Measurements from ENCODE around the gene NRAP. TPM values are rescaled to one million over a fixed set of nuclear protein-coding genes. Genes with fewer than 3 reads are reported as not detected.

The NRAP gene
- total and polyA plus RNA-seq, 2 of the 4 experiments (the other 2 are of a cell fraction), result not detected

DNA sequence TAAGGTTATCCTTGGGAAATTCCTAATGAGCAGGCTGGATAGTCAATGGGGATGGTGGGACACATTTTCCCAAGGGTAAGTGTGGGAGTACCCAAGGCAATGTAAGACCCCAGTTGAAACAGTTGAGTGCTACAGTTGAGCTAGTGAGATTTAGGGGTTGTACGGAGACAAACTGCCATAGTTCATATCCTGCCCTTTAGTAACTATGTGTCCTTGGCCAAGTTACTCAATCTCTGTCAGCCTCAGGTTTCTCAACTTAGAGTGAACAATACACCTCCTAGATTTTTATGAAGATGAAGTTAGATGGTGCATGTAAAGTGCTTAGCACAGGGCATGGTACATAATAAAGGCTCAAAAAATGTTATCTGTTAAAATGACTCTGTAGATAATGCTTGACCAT, 90.5 kb downstream of the NRAP start:
- ChIA-PET CTCF (no interaction called here), POLR2A (ENCODE audit: unreplicated experiment) (no interaction called here)
- Histone ChIP-seq H3K9ac (ENCODE audit: low read depth, low read length) (no peak overlapping the region), H3K4me2 (ENCODE audit: low read depth, low read length) (no peak overlapping the region), H2BK120ac (ENCODE audit: low read depth, low read length) (no peak overlapping the region), H3K56ac (ENCODE audit: extremely low read depth, insufficient read depth, low read length) (no peak overlapping the region), H4K5ac (ENCODE audit: low read depth, low read length) (no peak overlapping the region), H3K9me3 (ENCODE audit: control insufficient read depth, insufficient read depth, low read length) (0 out of 2 replicates have a peak, but pooled peaks cover 1% of the 10 kb centered on the region), H3K36me3 (ENCODE audit: control insufficient read depth, insufficient read depth, low read length) (no peaks in the 10 kb centered on the region), H2AK5ac (ENCODE audit: low read depth, low read length) (no peak overlapping the region), H3K79me1 (ENCODE audit: low read depth in 1 of 2, low read length in 2 of 2) (no peaks in the 10 kb centered on the region), H2AK9ac (replicated peaks; ENCODE audit: low read depth, low read length, poor library complexity) (no peak overlapping the region), H2BK5ac (ENCODE audit: low read depth, low read length, poor library complexity, severe bottlenecking) (no peak overlapping the region), H4K8ac (ENCODE audit: low read depth in 2 of 2, low read length in 2 of 2) (no peak overlapping the region), H4K91ac (ENCODE audit: insufficient read depth, low read depth, low read length) (no peak overlapping the region), H3K4me3 (ENCODE audit: insufficient read depth, low read depth, low read length) (no peak overlapping the region), H4K20me1 (ENCODE audit: insufficient read depth, low read length) (no peaks in the 10 kb centered on the region), H2AFZ (replicated peaks; ENCODE audit: low read length, poor library complexity) (no peak overlapping the region), H3K4me1 (ENCODE audit: control insufficient read depth, insufficient read depth, low read length) (no peaks in the 10 kb centered on the region), H3K18ac (ENCODE audit: low read depth, low read length) (no peak overlapping the region), H3K9me1 (ENCODE audit: insufficient read depth, low read length) (no peaks in the 10 kb centered on the region), H3K27ac (ENCODE audit: insufficient read depth, low read length) (no peak overlapping the region), H2BK15ac (ENCODE audit: low read depth, low read length) (no peak overlapping the region), H3K27me3 (ENCODE audit: control insufficient read depth, insufficient read depth, low read length) (no peaks in the 10 kb centered on the region), H2BK20ac (ENCODE audit: low read depth, low read length) (no peak overlapping the region), H3K4ac (ENCODE audit: low read depth, low read length) (no peak overlapping the region), H3K14ac (replicated peaks; ENCODE audit: low read depth, low read length) (no peak overlapping the region), H3K23ac (ENCODE audit: low read depth, low read length) (no peak overlapping the region)
- BruUV-seq (replicated peaks), result no TSS peak
- dilution Hi-C loops (cut with HindIII; ENCODE audit: low sequenced_read_pairs, unreplicated experiment) (no loop called here), intact Hi-C loops (cut with micrococcal nuclease) (no loop called here), in situ Hi-C loops (cut with MboI; ENCODE audit: low sequenced_read_pairs) (no loop called here)
- DNase-seq (no peak), ATAC-seq (ENCODE audit: low read depth) (no peak)
- WGBS, 2 experiments (ENCODE audit: extremely low coverage in 2 of 2, insufficient read length in 1 of 2), result no CpG with 5 or more reads among the region's 1 CpG
- TF ChIP-seq MXI1 (IDR thresholded peaks at IDR 0.05; ENCODE audit: borderline replicate concordance, low read depth, low read length) (no peak), POLR2A (IDR thresholded peaks at IDR 0.05; ENCODE audit: low read depth, low read length) (no peak), CEBPB (IDR thresholded peaks at IDR 0.05; ENCODE audit: low read depth, low read length) (no peak), SMC3 (IDR thresholded peaks at IDR 0.05; ENCODE audit: low read depth, low read length) (no peak), MAZ (IDR thresholded peaks at IDR 0.05; ENCODE audit: borderline replicate concordance, low read depth, low read length) (no peak), BHLHE40 (IDR thresholded peaks at IDR 0.05; ENCODE audit: low read depth, low read length) (no peak), CHD1 (IDR thresholded peaks at IDR 0.05; ENCODE audit: low read depth, low read length) (no peak), RCOR1 (IDR thresholded peaks at IDR 0.05; ENCODE audit: insufficient replicate concordance, low read length) (no peak), NFE2L2 (IDR thresholded peaks at IDR 0.05; ENCODE audit: low read depth, low read length) (no peak), FOS (IDR thresholded peaks at IDR 0.05; ENCODE audit: low read depth, low read length) (no peak), RAD21 (IDR thresholded peaks at IDR 0.05; ENCODE audit: low read length) (no peak), RFX5 (IDR thresholded peaks at IDR 0.05; ENCODE audit: low read depth, low read length) (no peak)
- TF ChIP-seq, protein P1, sequence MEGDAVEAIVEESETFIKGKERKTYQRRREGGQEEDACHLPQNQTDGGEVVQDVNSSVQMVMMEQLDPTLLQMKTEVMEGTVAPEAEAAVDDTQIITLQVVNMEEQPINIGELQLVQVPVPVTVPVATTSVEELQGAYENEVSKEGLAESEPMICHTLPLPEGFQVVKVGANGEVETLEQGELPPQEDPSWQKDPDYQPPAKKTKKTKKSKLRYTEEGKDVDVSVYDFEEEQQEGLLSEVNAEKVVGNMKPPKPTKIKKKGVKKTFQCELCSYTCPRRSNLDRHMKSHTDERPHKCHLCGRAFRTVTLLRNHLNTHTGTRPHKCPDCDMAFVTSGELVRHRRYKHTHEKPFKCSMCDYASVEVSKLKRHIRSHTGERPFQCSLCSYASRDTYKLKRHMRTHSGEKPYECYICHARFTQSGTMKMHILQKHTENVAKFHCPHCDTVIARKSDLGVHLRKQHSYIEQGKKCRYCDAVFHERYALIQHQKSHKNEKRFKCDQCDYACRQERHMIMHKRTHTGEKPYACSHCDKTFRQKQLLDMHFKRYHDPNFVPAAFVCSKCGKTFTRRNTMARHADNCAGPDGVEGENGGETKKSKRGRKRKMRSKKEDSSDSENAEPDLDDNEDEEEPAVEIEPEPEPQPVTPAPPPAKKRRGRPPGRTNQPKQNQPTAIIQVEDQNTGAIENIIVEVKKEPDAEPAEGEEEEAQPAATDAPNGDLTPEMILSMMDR (conservative IDR thresholded peaks at IDR 0.05; ENCODE audit: low read depth, low read length), result no peak
- TF ChIP-seq, protein P2, sequence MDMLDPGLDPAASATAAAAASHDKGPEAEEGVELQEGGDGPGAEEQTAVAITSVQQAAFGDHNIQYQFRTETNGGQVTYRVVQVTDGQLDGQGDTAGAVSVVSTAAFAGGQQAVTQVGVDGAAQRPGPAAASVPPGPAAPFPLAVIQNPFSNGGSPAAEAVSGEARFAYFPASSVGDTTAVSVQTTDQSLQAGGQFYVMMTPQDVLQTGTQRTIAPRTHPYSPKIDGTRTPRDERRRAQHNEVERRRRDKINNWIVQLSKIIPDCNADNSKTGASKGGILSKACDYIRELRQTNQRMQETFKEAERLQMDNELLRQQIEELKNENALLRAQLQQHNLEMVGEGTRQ (IDR thresholded peaks at IDR 0.05; ENCODE audit: low read depth, low read length), result no peak
- TF ChIP-seq, protein P3, sequence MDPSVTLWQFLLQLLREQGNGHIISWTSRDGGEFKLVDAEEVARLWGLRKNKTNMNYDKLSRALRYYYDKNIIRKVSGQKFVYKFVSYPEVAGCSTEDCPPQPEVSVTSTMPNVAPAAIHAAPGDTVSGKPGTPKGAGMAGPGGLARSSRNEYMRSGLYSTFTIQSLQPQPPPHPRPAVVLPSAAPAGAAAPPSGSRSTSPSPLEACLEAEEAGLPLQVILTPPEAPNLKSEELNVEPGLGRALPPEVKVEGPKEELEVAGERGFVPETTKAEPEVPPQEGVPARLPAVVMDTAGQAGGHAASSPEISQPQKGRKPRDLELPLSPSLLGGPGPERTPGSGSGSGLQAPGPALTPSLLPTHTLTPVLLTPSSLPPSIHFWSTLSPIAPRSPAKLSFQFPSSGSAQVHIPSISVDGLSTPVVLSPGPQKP (IDR thresholded peaks at IDR 0.05; ENCODE audit: borderline replicate concordance, low read depth, low read length), result no peak
